Small intestine (tissue), 7 donors: ENCODE data around the gene SNPH. TPM values are rescaled to one million over a fixed set of nuclear protein-coding genes. Genes with fewer than 3 reads are reported as not detected.

ENCODE experiments used
- DNase-seq, 2 donors: peaks; one replicate each; pipeline versions ENCODE4 v3.0.0 to v3.0.0-alpha.2; 2013
- FAIRE-seq: peaks from 2 replicates; lab custom pipeline; 2012; peaks lifted over from hg19 to GRCh38; lab: Jason Lieb, UNC
- H3K27ac ChIP-seq, 3 donors: one replicate each; pipeline ENCODE4 v1.5.1; 2013; ENCODE audit warnings: low read length in 2 of 3, mild to moderate bottlenecking in 2 of 3, control low read depth in 1 of 3, inconsistent platforms in 1 of 3, low read depth in 1 of 3, moderate library complexity in 1 of 3
- H3K27me3 ChIP-seq, 3 donors: one replicate each; pipeline ENCODE4 v1.6.1; 2013; ENCODE audit warnings: low read length in 3 of 3, inconsistent platforms in 1 of 3; ENCODE audit not compliant: control insufficient read depth in 3 of 3, insufficient read depth in 3 of 3
- H3K36me3 ChIP-seq, 3 donors: one replicate each; pipeline ENCODE4 v1.6.1; 2013; ENCODE audit warnings: low read length in 3 of 3, inconsistent platforms in 1 of 3, low read depth in 1 of 3, mild to moderate bottlenecking in 1 of 3, moderate library complexity in 1 of 3; ENCODE audit not compliant: control insufficient read depth in 3 of 3, insufficient read depth in 2 of 3
- H3K4me1 ChIP-seq, 3 donors: one replicate each; pipeline ENCODE4 v1.6.1; 2013; ENCODE audit warnings: low read length in 2 of 3, inconsistent platforms in 1 of 3, low read depth in 1 of 3, mild to moderate bottlenecking in 1 of 3, moderate library complexity in 1 of 3; ENCODE audit not compliant: control insufficient read depth in 3 of 3, insufficient read depth in 2 of 3
- H3K4me3 ChIP-seq, 3 donors: one replicate each; pipeline ENCODE4 v1.5.1; 2013; ENCODE audit warnings: low read length in 3 of 3, control low read depth in 1 of 3, inconsistent platforms in 1 of 3, low read depth in 1 of 3, mild to moderate bottlenecking in 1 of 3, moderate library complexity in 1 of 3
- H3K9me3 ChIP-seq, 2 donors: one replicate each; pipeline ENCODE4 v1.6.1; 2013; ENCODE audit warnings: low read depth in 1 of 2, low read length in 1 of 2; ENCODE audit not compliant: control insufficient read depth in 2 of 2, insufficient read depth in 1 of 2
- WGBS, 3 donors: extraction: QIAGEN DNeasy Blood & Tissue Kit; methylation state at CpG; one replicate each; pipeline ENCODE4 v1.1.7; 2013; 5-methylcytosine and 5-hydroxymethylcytosine counted together
- polyA plus RNA-seq, 4 donors: library from polyadenylated mRNA; stranded (reverse) in 3 of 4; unstranded in 1 of 4; fragments of 200-250 nt in 3 of 4; fragments of 120-200 nt in 1 of 4; gene quantifications; one replicate each; pipeline versions ENCODE4 v1.2.1 to v1.2.3, GENCODE V29; 2013
- donor health status: healthy with polysubstance abuse.
- donor health status: control.
- donor health status: control.
- donor health status: Bipolar disorder and iron deficiency.
- donor health status: healthy.

The SNPH gene
- polyA plus RNA-seq, 4 donors = 0.45 to 3.2 (median 0.73) TPM

DNA sequence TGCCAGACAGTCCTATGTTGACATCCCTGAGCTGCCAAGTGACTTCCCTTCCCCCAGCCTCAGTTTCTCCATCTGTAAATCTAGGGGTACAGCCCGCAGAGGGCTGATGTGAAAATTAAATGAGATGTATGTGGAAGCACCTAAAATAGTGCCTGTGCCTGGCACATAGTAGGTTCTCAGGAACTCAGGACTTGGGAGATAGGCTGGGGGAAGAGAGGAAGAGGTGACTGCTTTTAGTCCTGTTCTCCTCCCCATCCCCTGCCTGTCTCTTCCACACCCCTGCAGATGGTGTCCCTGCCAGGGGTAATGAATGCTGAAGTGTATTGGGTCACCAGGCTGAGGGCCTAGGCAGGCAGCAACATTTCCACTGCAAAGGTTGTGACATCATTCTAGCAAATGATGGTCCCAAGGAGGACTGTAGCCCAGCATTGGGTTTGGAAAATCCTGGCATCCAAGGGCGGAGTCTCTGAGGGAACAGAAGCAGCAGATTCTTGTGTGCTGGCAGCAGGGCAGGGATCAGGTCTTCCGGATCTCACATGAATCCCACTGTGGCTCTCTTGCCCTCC lies 1.8 kb downstream of the SNPH start:
- H3K4me3 ChIP-seq = no peak overlapping the region
- no peaks in the 10 kb centered on the region for H3K9me3 ChIP-seq
- FAIRE-seq = no peak
- H3K27me3 ChIP-seq = no peaks in the 10 kb centered on the region
- 93 to 98% (median 94%) methylated on average over 3 of the region's 3 CpGs for WGBS, 3 donors
- H3K27ac ChIP-seq = no peak overlapping the region
- DNase-seq = no peak
- peaks cover 0 to 2% (median 0%) of the 10 kb centered on the region in 3 donors for H3K4me1 ChIP-seq
- no peaks in the 10 kb centered on the region for H3K36me3 ChIP-seq

DNA sequence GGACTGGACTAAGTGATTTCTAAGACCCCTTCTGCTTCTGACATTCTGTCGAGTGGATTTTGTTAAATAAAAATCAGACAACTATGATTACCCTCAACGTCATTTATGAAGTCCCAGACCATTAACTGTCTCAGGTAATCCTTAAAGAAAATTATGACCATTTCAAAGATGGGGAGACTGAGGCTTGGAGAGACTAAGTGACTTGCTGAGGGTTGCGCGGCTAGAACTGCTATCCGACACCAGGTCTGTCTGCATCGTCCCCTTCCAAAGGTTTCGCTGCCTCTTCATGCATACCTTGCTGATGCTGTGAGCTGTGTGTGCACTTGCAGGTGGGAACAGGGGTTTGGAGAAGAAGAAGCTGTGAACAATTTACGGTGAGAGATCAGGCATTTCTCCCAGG lies 3.1 kb downstream of the SNPH start:
- FAIRE-seq = no peak
- H3K9me3 ChIP-seq = no peaks in the 10 kb centered on the region
- no peak overlapping the region for H3K27ac ChIP-seq
- no peaks in the 10 kb centered on the region for H3K27me3 ChIP-seq
- WGBS, 3 donors = 89 to 93% (median 93%) methylated on average over 8 of the region's 8 CpGs
- no peak for DNase-seq
- H3K4me1 ChIP-seq = peaks cover 0 to 2% (median 0%) of the 10 kb centered on the region in 3 donors
- no peaks in the 10 kb centered on the region for H3K36me3 ChIP-seq
- H3K4me3 ChIP-seq = no peak overlapping the region

DNA sequence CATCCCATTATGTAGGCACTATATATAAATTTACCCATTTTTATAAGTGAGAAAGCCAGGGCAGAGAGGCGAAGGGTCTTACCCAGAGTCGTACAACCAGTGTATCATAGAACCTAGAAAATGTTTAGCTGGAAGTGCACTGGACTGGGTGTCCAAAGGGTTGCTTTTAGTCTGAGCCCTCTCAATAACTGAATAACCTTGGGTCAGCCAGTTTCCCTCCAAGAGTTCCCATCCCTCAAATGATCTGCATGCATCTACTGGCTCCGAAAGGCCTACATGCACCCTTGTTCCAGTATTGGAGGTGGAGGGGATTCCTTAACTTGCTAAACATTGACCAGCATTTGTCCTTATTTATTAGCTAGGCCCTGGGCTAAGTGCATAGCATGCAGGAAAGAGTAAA lies 3.8 kb downstream of the SNPH start:
- H3K36me3 ChIP-seq = no peaks in the 10 kb centered on the region
- no peaks in the 10 kb centered on the region for H3K9me3 ChIP-seq
- no peaks in the 10 kb centered on the region for H3K27me3 ChIP-seq
- no peak for DNase-seq
- FAIRE-seq = no peak
- H3K4me1 ChIP-seq = peaks cover 0 to 2% (median 0%) of the 10 kb centered on the region in 3 donors
- H3K4me3 ChIP-seq = no peak overlapping the region
- H3K27ac ChIP-seq = no peak overlapping the region
- WGBS, 3 donors = 95 to 97% (median 95%) methylated on average over 3 of the region's 3 CpGs

DNA sequence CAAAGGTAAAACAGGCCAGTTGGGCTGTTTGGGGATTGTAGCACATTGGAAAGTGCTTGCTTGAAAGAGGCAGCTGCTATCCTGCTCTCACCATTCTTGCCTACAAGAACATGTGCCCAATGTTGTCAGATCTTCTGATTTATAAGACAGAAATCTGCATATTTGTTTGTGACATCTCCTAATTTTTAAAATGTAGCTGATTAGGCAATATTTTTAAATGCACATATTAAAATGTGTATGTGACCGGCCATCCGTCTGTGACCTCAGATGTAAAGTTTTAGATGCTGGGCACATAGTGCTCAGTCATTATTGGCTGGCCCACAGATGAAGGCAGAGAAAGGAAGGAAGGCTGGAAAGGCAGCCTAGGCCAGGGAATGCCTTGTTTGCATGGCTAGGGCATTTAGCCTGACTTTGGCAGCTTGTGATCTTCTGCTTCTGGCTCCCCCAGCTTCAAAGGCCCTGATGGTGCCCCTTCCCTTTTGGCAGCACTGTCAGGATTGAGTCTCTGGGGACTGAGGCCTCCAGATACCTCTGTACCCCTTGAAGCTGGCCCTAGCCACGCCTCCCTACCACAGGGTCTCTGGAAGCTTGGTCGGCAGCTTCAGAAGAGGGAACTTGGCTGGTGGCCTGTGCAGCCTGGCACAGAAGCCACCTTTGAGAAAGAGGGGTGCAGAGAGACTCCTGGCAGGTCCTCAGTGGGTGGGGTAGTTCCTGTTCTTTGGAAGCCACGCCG lies 6.4 kb downstream of the SNPH start:
- Histone ChIP-seq H3K4me3 (no peak overlapping the region), H3K9me3 (no peaks in the 10 kb centered on the region), H3K4me1 (no peaks in the 10 kb centered on the region), H3K36me3 (no peaks in the 10 kb centered on the region), H3K27ac (no peak overlapping the region), H3K27me3 (no peaks in the 10 kb centered on the region)
- no peak for FAIRE-seq
- no peak for DNase-seq
- 30 to 60% (median 44%) methylated on average over 6 of the region's 6 CpGs for WGBS, 3 donors

DNA sequence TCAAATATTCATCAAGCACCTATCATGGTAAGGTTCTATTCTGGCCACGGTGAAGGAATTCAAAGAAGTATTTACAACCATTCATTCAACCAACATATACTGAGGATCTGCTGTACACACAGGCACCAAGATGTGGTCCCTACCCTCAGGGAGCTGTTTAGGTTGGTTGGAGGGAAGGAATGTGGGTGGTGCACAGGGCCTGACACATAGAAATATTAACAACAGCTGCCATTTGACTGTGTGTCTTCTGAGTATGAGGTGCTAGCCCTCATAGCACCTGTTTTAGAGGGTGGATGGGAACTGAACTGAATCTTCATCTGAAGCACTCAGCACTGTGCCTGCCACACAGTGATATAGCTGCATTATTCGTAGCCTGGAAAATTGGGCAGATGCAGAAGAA lies 7.3 kb downstream of the SNPH start:
- no peak overlapping the region for H3K27ac ChIP-seq
- H3K9me3 ChIP-seq = no peaks in the 10 kb centered on the region
- WGBS, 3 donors = 62 to 88% (median 82%) methylated on average over 2 of the region's 2 CpGs
- no peak for FAIRE-seq
- no peak for DNase-seq
- no peaks in the 10 kb centered on the region for H3K36me3 ChIP-seq
- H3K4me1 ChIP-seq = no peaks in the 10 kb centered on the region
- no peaks in the 10 kb centered on the region for H3K27me3 ChIP-seq
- no peak overlapping the region for H3K4me3 ChIP-seq

DNA sequence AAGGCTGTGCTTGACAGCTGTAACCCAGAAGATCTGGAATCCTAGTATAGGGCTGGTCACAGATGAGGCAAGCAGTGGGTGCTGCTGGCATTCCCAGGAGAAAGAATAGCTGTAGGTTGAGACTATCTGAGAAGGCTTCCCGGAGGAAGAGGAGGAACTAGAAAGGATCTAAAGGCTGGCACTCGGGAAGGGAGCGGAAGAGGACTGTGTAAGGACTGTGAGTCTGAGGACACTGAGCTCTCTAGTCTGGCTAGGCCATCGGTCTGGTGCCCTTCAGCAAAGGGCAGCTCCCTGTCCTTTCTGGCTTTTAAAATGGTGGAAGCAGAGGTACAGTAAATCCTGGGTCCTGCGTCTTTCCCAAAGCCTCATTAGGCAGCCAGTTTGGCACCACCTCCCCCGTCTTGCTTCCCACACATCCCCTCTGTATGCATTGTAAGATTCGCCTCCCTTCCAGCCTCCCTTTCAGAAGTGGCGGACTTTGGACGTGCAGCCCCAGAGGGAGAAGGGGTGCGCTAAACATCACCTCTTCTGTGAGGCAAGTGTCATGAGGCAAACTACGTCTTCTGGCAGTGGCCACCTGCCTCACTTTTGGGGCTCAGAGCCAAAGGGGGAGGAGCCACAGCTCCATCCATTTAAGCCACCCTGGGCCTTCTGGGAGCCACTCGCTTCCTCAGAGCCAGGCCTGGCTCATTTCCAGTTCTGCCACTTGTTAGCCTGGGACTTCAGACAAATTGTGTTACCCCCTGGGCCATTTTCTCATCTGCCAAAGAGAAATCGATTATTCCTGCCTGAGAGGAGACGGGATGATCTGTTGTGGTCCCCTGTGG lies 8.6 kb downstream of the SNPH start:
- H3K4me1 ChIP-seq = no peaks in the 10 kb centered on the region
- DNase-seq (peak; percentile 23 to 53), FAIRE-seq (no peak)
- no peaks in the 10 kb centered on the region for H3K27me3 ChIP-seq
- no peak overlapping the region for H3K27ac ChIP-seq
- no peak overlapping the region for H3K4me3 ChIP-seq
- H3K9me3 ChIP-seq = no peaks in the 10 kb centered on the region
- 31 to 66% (median 53%) methylated on average over 14 of the region's 14 CpGs for WGBS, 3 donors
- H3K36me3 ChIP-seq = no peaks in the 10 kb centered on the region

DNA sequence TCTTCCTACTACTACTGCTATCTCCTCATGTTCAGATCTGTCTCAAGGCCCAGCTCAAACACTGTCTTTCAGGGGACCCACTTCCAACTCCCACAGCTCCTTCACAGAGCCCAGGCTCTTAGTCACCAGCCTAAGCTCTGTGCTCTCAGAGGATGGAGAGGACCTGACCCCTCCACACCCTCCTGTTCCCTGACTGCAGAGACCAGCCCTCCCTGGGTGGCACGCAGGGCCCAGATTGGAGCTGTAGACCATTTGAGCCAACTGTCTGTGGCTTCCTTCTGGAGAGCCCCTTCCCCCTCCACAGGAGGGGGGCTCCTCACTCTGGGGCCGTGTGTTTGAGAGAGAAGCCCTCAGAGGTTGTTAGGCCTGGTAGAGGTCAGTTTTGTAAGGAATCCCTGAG lies 9.8 kb downstream of the SNPH start:
- Histone ChIP-seq H3K36me3 (no peaks in the 10 kb centered on the region), H3K9me3 (no peaks in the 10 kb centered on the region), H3K27ac (no peak overlapping the region), H3K4me1 (no peaks in the 10 kb centered on the region), H3K27me3 (no peaks in the 10 kb centered on the region), H3K4me3 (no peak overlapping the region)
- no peak for DNase-seq
- 73 to 87% (median 76%) methylated on average over 2 of the region's 2 CpGs for WGBS, 3 donors
- no peak for FAIRE-seq

DNA sequence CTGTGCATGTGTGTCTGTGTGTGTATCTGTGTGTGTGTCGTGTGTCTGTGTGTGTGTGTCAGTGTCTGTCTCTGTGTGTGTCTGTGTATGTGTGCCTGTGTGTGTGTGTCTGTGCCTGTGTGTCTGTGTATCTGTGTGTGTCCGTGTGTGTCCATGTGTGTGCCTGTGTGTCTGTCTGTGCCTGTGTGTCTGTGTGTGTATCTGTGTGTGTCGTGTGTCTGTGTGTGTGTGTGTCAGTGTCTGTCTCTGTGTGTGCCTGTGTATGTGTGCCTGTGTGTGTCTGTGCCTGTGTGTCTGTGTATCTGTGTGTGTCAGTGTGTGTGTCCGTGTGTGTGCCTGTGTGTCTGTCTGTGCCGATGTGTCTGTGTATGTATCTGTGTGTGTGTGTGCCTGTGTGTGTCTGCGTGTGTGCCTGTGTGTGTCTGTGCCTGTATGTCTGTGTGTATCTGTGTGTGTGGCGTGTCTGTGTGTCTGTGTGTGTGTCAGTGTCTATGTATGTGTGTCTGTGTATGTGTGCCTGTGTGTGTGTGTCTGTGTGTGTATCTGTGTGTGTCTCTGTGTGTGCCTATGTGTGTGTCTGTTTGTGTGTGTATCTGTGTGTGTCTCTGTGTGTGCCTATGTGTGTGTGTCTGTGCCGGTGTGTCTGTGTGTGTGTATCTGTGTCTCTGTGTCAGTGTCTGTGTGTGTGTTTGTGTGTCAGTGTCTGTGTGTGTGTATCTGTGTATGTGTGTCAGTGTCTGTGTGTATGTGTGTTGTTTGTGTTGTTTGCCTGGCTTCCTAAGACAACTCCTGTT lies 11.6 kb downstream of the SNPH start:
- H3K27ac ChIP-seq = no peak overlapping the region
- H3K36me3 ChIP-seq = no peaks in the 10 kb centered on the region
- no peaks in the 10 kb centered on the region for H3K4me1 ChIP-seq
- no peaks in the 10 kb centered on the region for H3K9me3 ChIP-seq
- H3K4me3 ChIP-seq = no peak overlapping the region
- FAIRE-seq (no peak), DNase-seq (no peak)
- H3K27me3 ChIP-seq = no peaks in the 10 kb centered on the region
- 94 to 97% (median 95%) methylated on average over 8 of the region's 8 CpGs for WGBS, 3 donors
